Activated CD8-positive, alpha-beta memory T cell treated with anti-CD3 and anti-CD28 coated beads for 24 hours (primary cell): ENCODE results near the gene NAA60.
"Not testable (repeated sequence)": the region's sequence is repeated elsewhere in the genome, so short reads cannot be mapped to it uniquely, and the experiment has no call there.

Experiments
- DNase-seq: peaks from one replicate; pipeline ENCODE4 v3.0.0-alpha.2; 2020

The NAA60 gene

GRCh38 chr16:3484318-3485096 lies 41.0 kb downstream of the NAA60 start:
- DNase-seq, result no peak

GRCh38 chr16:3485097-3485745 lies 41.7 kb downstream of the NAA60 start:
- DNase-seq, result no peak

- DNase-seq, result no peak
Observed at GRCh38 chr16:3485821-3486505, 42.5 kb downstream of the NAA60 start.

GRCh38 chr16:3486506-3487215 lies 43.2 kb downstream of the NAA60 start:
- no peak for DNase-seq

- DNase-seq, result no peak
Observed at GRCh38 chr16:3487521-3488410, 44.3 kb downstream of the NAA60 start.

DNA sequence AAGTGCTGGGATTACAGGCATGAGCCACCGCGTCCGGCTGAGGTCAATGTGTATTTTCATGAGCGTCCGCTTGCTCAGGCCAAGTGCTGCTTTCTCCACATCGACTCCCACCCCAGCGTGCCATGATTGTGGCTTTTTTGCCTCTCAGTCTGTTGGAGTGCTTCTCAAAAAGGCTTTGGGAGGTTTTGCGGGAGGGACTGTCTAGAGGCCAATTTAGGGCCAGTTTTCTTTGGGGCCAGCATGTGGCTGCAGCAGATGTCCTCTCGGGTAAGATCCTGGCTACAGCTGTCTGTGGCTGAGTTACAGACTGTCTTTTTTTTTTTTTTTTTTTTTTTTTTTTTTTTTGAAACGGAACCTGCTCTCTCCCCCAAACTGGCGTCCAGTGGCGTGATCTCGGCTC lies 45.3 kb downstream of the NAA60 start:
- no peak for DNase-seq

DNA sequence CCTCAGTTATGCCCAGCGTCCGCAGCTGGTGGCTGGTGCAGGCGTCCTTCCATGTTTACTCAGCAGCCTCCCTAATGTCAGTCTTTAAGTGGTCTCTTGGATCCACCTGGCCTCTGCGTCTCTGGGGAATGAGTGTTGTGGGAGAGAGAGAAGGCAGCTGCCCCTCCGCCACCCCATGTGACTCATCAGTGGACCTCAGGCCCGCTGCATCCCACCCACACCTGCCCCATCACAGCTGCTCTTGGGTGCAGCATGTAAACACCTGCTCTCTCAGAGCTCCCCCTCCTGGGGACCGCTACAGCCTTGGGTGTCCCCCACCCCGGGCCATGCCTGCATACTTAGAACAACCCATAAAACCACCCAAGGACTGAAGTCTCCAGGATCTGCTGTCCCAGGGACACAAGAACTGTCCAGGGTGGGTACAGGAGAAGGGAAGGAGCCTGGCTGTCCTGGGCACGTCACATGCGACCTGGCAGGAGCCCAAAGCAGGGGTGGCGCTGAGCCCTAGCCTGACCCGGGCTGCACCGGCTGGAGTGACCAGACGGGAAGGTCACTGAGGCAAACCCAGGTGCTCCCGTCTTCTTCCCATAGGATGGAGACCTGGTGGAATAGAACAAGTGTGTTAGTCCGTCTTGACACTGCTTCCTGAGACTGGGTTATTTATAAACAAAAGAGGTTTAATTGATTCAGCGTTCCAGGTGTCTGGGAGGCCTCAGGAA lies 47.6 kb downstream of the NAA60 start:
- DNase-seq, result no peak

DNA sequence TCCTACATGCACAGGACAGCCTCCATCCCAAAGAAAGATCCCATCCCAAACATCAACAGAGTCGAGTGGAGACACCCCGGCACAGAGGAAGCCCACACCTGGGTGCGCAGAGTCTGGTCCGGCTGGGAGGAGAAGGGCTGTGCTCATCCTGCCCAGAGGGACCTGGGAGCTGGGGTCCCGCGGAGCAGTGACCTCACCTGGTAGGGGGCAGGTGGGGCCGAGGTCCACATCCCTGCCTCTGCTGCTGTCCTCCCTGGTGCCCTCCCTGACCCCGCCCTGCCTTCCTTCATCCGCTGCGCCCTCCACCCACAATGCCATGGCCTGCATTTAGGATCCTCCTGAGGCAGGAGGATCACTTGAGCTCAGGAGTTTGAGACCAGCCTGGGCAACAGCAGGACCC lies 48.9 kb downstream of the NAA60 start:
- no peak for DNase-seq

- DNase-seq, result no peak
Observed at GRCh38 chr16:3494386-3494973, 51.0 kb downstream of the NAA60 start.

- no peak for DNase-seq
Observed at GRCh38 chr16:3495176-3495575, 51.7 kb downstream of the NAA60 start, which contains the start of gene C16orf90. Gene C16orf90, minus strand, starts transcription at chr16:3495489. Its CDS starts 68 bp downstream, at chr16:3495421.

DNA sequence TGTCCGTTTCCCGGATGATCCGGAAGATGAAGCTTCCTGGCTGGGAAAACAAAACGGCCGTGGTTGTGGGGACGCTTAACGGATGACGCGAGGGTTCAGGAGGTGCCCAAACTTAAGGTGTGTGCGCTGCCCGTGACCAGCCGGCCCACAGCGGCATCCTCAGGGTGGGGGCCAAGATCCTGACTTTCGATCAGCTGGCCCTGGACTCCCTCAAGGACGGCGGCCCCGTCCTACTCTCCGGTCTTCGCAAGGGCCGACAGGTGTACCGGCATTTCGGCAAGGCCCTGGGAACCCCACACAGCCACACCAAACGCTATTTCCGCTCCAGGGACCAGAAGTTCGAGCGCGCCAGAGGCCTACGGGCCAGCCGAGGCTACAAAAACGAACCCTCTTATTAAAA lies 52.9 kb downstream of the NAA60 start:
- no peak for DNase-seq

DNA sequence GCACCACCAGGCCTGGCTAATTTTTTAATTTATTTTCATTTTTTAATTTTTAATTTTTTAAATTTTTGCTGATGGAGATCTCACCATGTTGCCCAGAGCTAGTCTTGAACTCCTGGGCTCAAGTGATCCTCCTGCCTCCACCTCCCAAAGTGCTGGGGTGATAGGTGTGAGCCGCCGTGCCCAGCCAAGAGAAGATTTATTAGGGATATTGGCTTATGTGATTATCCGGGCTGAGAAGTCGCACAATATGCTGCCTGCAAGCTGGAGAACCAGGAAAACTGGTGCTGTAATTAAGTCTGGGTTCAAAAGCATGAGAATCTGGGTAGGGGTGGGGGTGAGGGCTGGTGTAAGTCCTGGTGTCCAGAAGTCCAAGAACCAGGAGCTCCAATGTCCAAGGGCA lies 54.3 kb downstream of the NAA60 start:
- no peak for DNase-seq

GRCh38 chr16:3498988-3499387 lies 55.5 kb downstream of the NAA60 start:
- DNase-seq, result no peak

GRCh38 chr16:3501412-3501761 lies 57.9 kb downstream of the NAA60 start:
- not testable (repeated sequence) for DNase-seq

DNA sequence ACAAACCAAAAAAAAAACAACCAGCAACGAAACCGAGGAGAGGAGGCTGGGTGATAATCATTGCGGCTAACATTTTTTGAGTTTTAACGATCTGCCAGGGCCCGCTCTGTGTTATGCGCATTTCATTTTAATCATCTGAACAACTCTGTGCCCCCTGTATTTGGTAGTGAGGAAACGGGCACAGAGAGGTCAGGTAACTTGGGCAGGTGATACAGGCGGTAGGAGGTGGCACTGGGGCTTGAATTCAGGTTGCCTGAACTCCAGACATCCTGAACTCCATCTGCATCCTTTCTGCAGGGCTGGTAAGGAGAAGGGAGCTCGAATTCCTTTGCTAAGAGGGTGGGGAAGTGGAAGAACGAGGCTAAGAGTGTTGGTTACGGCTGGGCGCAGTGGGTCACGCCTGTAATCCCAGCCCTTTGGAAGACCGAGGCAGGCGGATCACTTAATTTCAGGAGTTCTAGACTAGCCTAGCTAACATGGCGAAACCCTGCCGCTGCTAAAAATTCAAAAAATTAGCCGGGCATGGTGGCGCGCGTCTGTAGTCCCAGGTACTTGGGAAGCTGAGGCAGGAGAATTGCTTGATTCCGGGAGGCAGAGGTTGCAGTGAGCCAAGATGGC lies 58.4 kb downstream of the NAA60 start:
- DNase-seq, result no peak

- peak; percentile 69 for DNase-seq
Observed at GRCh38 chr16:3503523-3503922, 60.0 kb downstream of the NAA60 start.

DNA sequence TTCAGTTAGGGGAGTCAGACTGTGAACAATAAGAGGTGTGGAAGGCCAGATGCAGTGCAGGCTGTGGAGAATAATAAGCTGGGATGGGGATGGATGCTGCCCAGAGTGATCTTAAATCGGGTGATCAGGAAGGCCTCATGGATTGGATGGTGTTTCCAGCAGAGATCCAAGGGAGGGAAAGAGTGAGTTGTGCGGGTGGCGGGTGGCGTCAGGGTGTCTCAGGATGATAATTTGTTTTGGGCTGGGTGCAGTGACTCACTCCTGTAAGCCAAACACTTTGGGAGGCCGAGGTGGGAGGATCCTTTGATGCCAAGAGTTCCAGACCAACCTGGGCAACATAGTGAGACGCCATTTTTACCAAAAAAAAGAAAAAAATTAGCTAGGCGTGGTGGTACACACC lies 65.3 kb downstream of the NAA60 start:
- DNase-seq, result no peak

DNA sequence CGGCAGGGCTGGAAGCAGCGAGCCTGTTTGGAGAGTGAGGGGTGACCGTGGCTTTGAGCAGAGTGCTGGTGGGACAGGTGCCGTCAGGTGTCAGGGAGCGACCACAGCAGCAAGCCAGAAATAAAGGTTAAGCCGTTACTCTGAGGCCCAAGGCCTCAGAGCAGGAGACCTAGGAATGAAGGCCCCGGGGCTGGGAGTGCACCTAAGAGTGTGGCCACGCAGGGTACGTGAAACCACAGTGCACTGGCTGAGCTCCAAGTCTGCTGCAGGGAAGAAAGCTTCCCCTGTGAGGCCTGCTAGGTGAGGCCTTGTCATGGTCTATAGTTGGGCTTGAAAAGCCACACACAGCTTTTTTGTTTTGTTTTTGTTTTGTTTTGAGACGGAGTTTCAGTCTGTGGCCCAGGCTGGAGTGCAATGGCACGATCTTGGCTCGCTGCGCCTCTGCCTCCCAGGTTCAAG lies 66.0 kb downstream of the NAA60 start:
- DNase-seq, result peak; percentile 78

DNA sequence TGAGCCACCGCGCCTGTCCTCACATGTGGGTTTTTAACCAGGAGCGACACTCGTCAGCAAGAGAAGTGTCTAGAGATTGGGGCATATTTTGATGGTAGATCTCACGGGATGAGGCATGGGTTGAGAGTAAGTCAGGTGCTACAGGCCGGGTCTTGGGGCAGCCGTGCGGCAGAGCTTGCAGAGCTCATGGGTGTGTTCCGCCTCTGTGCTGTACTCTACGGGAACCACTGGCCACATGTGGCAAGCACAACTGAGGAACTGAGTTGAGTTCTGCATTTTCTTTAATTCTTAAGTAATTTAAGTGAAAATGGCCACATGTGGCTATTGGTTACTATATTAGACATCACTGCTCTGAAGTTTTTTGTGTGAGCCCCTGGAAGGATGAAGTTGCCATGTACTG lies 66.9 kb downstream of the NAA60 start:
- DNase-seq, result no peak
